ENCODE data around the gene JMJD4. TPM values are rescaled to one million over a fixed set of nuclear protein-coding genes. Genes with fewer than 3 reads are reported as not detected.

The JMJD4 gene
- total and polyA plus RNA-seq, 9 of the 15 experiments (the other 6 are each of a cell fraction or from before 2014, with no cell fraction given): 1.4 to 42.6 (median 29.2) TPM

DNA sequence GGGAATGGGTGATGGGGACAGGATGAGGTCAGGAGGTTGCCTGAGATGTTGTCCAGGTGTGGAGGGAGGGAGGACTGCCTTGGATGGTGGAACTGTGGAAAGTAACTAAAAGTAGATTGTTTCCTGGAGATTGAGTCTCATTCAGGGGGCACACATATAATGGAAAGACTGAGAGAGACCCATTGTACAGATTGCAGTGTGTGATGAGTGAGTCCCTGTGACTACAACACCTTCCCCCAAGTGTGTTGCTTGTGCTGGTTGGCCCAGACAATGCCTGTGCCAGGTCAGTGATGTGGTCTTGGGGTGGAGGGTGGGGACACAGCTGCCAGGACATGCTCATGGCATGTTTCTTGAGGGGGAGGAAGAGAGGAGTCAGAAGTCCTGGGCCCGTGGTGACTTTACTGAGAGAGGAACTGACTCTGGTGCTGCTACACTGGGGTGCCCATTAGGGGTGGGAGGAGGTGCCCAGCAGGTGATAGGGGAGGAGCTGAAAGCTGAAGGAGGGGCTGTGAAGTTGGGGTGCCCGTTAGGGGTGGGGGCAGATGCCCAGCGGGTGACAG lies 5.4 kb upstream of the JMJD4 start:
- FAIRE-seq (no peak), DNase-seq (ENCODE audit: extremely low read depth in 1 of 4, low spot score in 3 of 4) (no peak), ATAC-seq (no peak)
- ChIA-PET POLR2A (interaction anchor here (0.6 to 0.9 kb wide), 3 partner anchors 9 to 179 kb away, joined by 3 to 5 read pairs (median 3); no protein-coding TSS in a partner anchor), CTCF (ENCODE audit: low intra/inter-chr PET ratio) (interaction anchor here (0.6 kb wide), 1 partner anchor 1725 kb away, joined by 4 read pairs; no protein-coding TSS in a partner anchor)
- Histone ChIP-seq H3K27ac (ENCODE audit: extremely low read depth, low read depth, low read length) (no peak overlapping the region), H2AFZ (ENCODE audit: low read depth, low read length) (no peak overlapping the region), H3K4me1 (replicated peaks in 1 of 2; ENCODE audit: control insufficient read depth in 2 of 2, insufficient read depth in 2 of 2, low read length in 2 of 2) (peaks cover 4 to 26% of the 10 kb centered on the region in 2 experiments; a peak in 3 of 5 replicates), H3K79me2 (ENCODE audit: control insufficient read depth, insufficient read depth, low read length) (peaks cover 75% of the 10 kb centered on the region), H3K9me1 (ENCODE audit: control insufficient read depth, insufficient read depth, low read length) (peaks cover 3% of the 10 kb centered on the region), H3K9me3 (replicated peaks; ENCODE audit: control insufficient read depth, insufficient read depth, low read depth, low read length) (no peaks in the 10 kb centered on the region), H3K4me2 (ENCODE audit: insufficient read depth, low read length) (no peak overlapping the region), H3K9ac (ENCODE audit: insufficient read depth in 1 of 2, low read depth in 2 of 2, low read length in 2 of 2) (peak overlapping the region in 1 of 2 experiments; percentile 54; a peak in 1 of 4 replicates), H4K20me1 (replicated peaks; ENCODE audit: control insufficient read depth, insufficient read depth, low read length) (peaks cover 17% of the 10 kb centered on the region), H3K36me3 (ENCODE audit: control insufficient read depth, insufficient read depth, low read length) (no peaks in the 10 kb centered on the region), H3K4me3 (no peak overlapping the region), H3K27me3 (ENCODE audit: control insufficient read depth in 2 of 2, insufficient read depth in 2 of 2, low read length in 2 of 2) (no peaks in the 10 kb centered on the region)
- intact Hi-C loops (cut with micrococcal nuclease) (no loop called here), in situ Hi-C loops (cut with MboI) (no loop called here)
- 87% methylated on average over 3 of the region's 3 CpGs for WGBS (ENCODE audit: insufficient coverage, low coverage, missing lambda C conversion rate)
- no TSS peak for BruUV-seq (replicated peaks)
- TF ChIP-seq TARDBP (IDR thresholded peaks at IDR 0.05) (no peak), ZNF764 (CRISPR knock-in tag; IDR thresholded peaks at IDR 0.05; ENCODE audit: low read depth) (no peak), CHAMP1 (IDR thresholded peaks at IDR 0.05) (no peak), KDM1A (IDR thresholded peaks at IDR 0.05) (peak in 1 of 2 experiments; percentile 34; a peak in 1 of 4 replicates), BCOR (IDR thresholded peaks at IDR 0.05) (peak; percentile 36; the same call in 1 of the 2 replicates)
